CD4-positive, alpha-beta memory T cell (primary cell): Measurements from ENCODE around the gene TPM1. TPM values are rescaled to one million over a fixed set of nuclear protein-coding genes. Genes with fewer than 3 reads are reported as not detected.
A peak's percentile ranks its signal among the peaks of the same experiment; 100 is the strongest.

Experiments used
- CTCF ChIA-PET: fragments of 350-600 bp; sonication (Branson Sonifier 250); formaldehyde crosslinking; loops from one replicate; lab custom pipeline; 2021; ENCODE audit warnings: inconsistent platforms; ENCODE audit not compliant: partially characterized antibody; lab: Charles Lee
- POLR2A ChIA-PET: fragments of 350-600 bp; sonication (Branson Sonifier 250); formaldehyde crosslinking; loops from one replicate; lab custom pipeline; 2021; ENCODE audit not compliant: partially characterized antibody; lab: Charles Lee
- DNase-seq, 5 donors: peaks; one replicate each; pipeline versions ENCODE4 v3.0.0 to v3.0.0-alpha.2; 2020 to 2022; ENCODE audit warnings: mixed read lengths in 1 of 5
- H3K27ac ChIP-seq: one replicate; pipeline ENCODE4 v1.7.0; 2013; ENCODE audit warnings: low read depth, low read length
- H3K27me3 ChIP-seq: 2 replicates; pipeline ENCODE4 v1.7.0; 2013; ENCODE audit warnings: mild to moderate bottlenecking, low read length, moderate library complexity; ENCODE audit not compliant: insufficient read depth
- H3K36me3 ChIP-seq: 2 replicates; pipeline ENCODE4 v1.7.0; 2013; ENCODE audit warnings: mild to moderate bottlenecking, low read length, moderate library complexity; ENCODE audit not compliant: insufficient read depth
- H3K4me1 ChIP-seq: 2 replicates; pipeline ENCODE4 v1.7.0; 2013; ENCODE audit warnings: mild to moderate bottlenecking, low read length, moderate library complexity; ENCODE audit not compliant: insufficient read depth
- H3K4me3 ChIP-seq, 2 donors: one replicate each; pipeline ENCODE4 v1.7.0; 2013; ENCODE audit warnings: low read length in 2 of 2, mild to moderate bottlenecking in 1 of 2
- H3K9me3 ChIP-seq, 2 donors: one replicate each; pipeline ENCODE4 v1.7.0; 2013; ENCODE audit warnings: low read length in 2 of 2, control low read depth in 1 of 2; ENCODE audit not compliant: control insufficient read depth in 1 of 2
- H3K27ac Mint-ChIP-seq, 7 donors: one replicate each; pipeline ENCODE4 v1.8.0; 2020 to 2021; ENCODE audit warnings: mixed read lengths in 7 of 7, mild to moderate bottlenecking in 6 of 7, inconsistent platforms in 3 of 7, moderate library complexity in 3 of 7
- H3K27me3 Mint-ChIP-seq, 2 donors: one replicate each; pipeline ENCODE4 v1.8.0; 2020 to 2021; ENCODE audit warnings: mixed read lengths in 2 of 2
- H3K36me3 Mint-ChIP-seq, 2 donors: one replicate each; pipeline ENCODE4 v1.8.0; 2020 to 2021; ENCODE audit warnings: mixed read lengths in 2 of 2, inconsistent platforms in 1 of 2, mild to moderate bottlenecking in 1 of 2
- H3K4me1 Mint-ChIP-seq, 4 donors: one replicate each; pipeline ENCODE4 v1.8.0; 2020 to 2021; ENCODE audit warnings: mixed read lengths in 4 of 4, mild to moderate bottlenecking in 1 of 4
- H3K4me3 Mint-ChIP-seq, 8 donors: one replicate each; pipeline ENCODE4 v1.8.0; 2020 to 2021; ENCODE audit warnings: mixed read lengths in 8 of 8, mild to moderate bottlenecking in 7 of 8, moderate library complexity in 6 of 8, inconsistent platforms in 3 of 8
- H3K9me3 Mint-ChIP-seq, 8 donors: one replicate each; pipeline ENCODE4 v1.8.0; 2020 to 2021; ENCODE audit warnings: mixed read lengths in 8 of 8, mild to moderate bottlenecking in 5 of 8, inconsistent platforms in 3 of 8, moderate library complexity in 1 of 8
- intact Hi-C: fragments of 100-400 bp; cut with micrococcal nuclease; formaldehyde crosslinking; loops from one replicate; pipeline ENCODE4 v1.15.1; 2023
- polyA plus RNA-seq, 2 donors: library from polyadenylated mRNA; unstranded; fragments of 300-500 nt; fragmentation: Illumina TruSeq; gene quantifications; one replicate each; pipeline ENCODE4 v1.2.3, GENCODE V29; 2021
- total RNA-seq, 2 experiments: library from RNA; stranded (reverse); gene quantifications; one replicate each; pipeline ENCODE4 v1.2.3, GENCODE V29; 2021

Gene TPM1
- total and polyA plus RNA-seq, 4 experiments from 2014 or later = 8.5 to 29.4 (median 18.4) TPM

GRCh38 chr15:63019511-63020109 lies 22.9 kb upstream of the TPM1 start:
- H3K4me1 ChIP-seq = no peaks in the 10 kb centered on the region
- no peaks in the 10 kb centered on the region for H3K27me3 ChIP-seq
- no peaks in the 10 kb centered on the region for H3K9me3 ChIP-seq
- no peak overlapping the region for H3K27ac ChIP-seq
- peaks cover 0 to 6% of the 10 kb centered on the region in 2 donors for H3K27me3 Mint-ChIP-seq
- no peaks in the 10 kb centered on the region for H3K36me3 ChIP-seq
- POLR2A ChIA-PET = no interaction called here
- no peaks in the 10 kb centered on the region for H3K4me1 Mint-ChIP-seq
- no peaks in the 10 kb centered on the region for H3K36me3 Mint-ChIP-seq
- CTCF ChIA-PET = no interaction called here
- H3K4me3 ChIP-seq = no peak overlapping the region
- no peak for DNase-seq
- H3K27ac Mint-ChIP-seq = no peak overlapping the region
- no peak overlapping the region for H3K4me3 Mint-ChIP-seq
- intact Hi-C loops = no loop called here
- H3K9me3 Mint-ChIP-seq = no peaks in the 10 kb centered on the region

DNA sequence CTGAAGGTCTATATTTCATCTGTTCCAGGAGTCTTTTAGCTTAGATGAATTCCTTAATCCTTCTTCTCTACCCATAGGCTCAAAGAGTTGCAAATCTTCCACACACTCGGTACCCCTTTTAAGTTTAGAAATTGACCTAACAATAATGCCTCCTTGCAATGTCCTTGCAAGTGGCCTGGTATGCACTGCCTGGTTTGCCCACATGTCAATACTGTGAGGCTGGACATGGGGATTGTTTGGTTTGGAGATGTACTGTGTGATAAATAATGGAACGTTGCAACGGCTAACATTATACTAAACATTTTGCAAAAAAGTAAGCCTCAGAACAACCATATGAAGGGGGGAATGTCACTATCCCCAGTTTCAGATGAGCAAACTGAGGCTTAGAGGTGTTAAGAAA lies 22.4 kb upstream of the TPM1 start:
- Mint-ChIP-seq H3K9me3 (no peaks in the 10 kb centered on the region), H3K36me3 (no peaks in the 10 kb centered on the region), H3K27me3 (peaks cover 0 to 6% of the 10 kb centered on the region in 2 donors), H3K4me3 (no peak overlapping the region), H3K27ac (no peak overlapping the region), H3K4me1 (no peaks in the 10 kb centered on the region)
- Histone ChIP-seq H3K27ac (no peak overlapping the region), H3K4me3 (no peak overlapping the region), H3K27me3 (no peaks in the 10 kb centered on the region), H3K9me3 (no peaks in the 10 kb centered on the region), H3K36me3 (no peaks in the 10 kb centered on the region), H3K4me1 (no peaks in the 10 kb centered on the region)
- no peak for DNase-seq
- POLR2A ChIA-PET = no interaction called here
- CTCF ChIA-PET = no interaction called here
- intact Hi-C loops = no loop called here

DNA sequence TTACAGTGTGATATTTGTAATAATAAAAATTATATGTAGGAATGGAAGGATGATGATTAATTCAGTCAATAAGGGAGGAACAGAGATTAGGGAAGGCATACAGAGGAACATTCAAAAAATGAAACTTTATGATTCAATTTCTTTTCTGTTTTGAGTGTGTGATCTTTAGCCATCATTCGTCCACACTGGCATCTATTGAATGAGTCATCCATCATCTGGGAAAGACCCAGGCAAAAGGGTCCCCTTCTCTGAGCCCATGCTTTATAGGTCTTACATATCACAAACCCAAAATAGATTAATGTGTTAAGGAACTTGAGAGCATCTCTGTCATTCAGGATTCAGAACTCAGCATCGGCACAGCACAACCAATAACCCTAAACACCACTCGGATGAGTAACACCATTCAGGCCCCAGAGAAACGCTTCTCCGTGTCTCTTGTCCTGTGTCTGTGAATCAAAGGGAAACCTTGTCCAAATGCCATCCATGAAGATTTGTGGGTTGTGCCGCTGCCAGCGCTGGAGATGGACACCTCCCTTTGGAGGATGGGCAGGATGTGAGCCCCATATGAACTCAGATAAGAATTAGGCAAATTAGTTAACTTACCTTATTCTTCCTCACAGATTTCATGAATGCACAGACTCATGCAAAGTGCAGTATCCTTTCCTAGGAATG lies 21.7 kb upstream of the TPM1 start:
- H3K4me3 Mint-ChIP-seq = no peak overlapping the region
- DNase-seq = no peak

DNA sequence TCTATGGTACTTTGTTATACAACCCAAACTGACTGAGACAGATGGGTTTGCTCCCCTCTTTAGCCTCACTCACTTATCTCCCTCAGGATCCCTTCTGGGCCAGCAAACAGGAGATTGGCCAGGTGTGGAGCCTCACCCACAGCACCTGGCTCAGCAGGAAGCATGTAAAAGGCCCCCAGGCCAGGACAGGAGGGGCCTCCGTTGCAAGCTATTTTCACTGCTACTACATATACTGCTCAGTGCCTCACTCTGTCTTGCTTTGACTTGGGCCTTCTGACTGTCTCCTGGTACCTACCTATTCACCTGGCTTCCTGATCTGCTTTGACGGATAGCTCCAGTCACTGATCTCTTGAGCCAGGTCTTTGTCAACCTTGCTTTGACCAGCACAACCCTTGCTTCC lies 20.4 kb upstream of the TPM1 start:
- Mint-ChIP-seq H3K27ac (peak overlapping the region in 1 of 7 donors; percentile 7), H3K36me3 (no peaks in the 10 kb centered on the region), H3K4me1 (no peaks in the 10 kb centered on the region), H3K9me3 (no peaks in the 10 kb centered on the region), H3K27me3 (peaks cover 4 to 6% of the 10 kb centered on the region in 2 donors), H3K4me3 (no peak overlapping the region)
- Histone ChIP-seq H3K4me3 (no peak overlapping the region), H3K27ac (no peak overlapping the region), H3K27me3 (no peaks in the 10 kb centered on the region), H3K9me3 (no peaks in the 10 kb centered on the region), H3K36me3 (no peaks in the 10 kb centered on the region), H3K4me1 (no peaks in the 10 kb centered on the region)
- CTCF ChIA-PET = no interaction called here
- DNase-seq = no peak
- POLR2A ChIA-PET = no interaction called here
- intact Hi-C loops = no loop called here

More for the DNA sequence above, 21.7 kb upstream of the TPM1 start:
- CTCF ChIA-PET = no interaction called here
- no peaks in the 10 kb centered on the region for H3K9me3 ChIP-seq
- H3K36me3 ChIP-seq = no peaks in the 10 kb centered on the region
- POLR2A ChIA-PET = no interaction called here
- no peak overlapping the region for H3K4me3 ChIP-seq
- Mint-ChIP-seq H3K36me3 (no peaks in the 10 kb centered on the region), H3K27me3 (peaks cover under 1 to 6% of the 10 kb centered on the region in 2 donors), H3K9me3 (no peaks in the 10 kb centered on the region), H3K27ac (no peak overlapping the region), H3K4me1 (no peaks in the 10 kb centered on the region)
- intact Hi-C loops = no loop called here
- H3K4me1 ChIP-seq = no peaks in the 10 kb centered on the region
- no peak overlapping the region for H3K27ac ChIP-seq
- no peaks in the 10 kb centered on the region for H3K27me3 ChIP-seq

DNA sequence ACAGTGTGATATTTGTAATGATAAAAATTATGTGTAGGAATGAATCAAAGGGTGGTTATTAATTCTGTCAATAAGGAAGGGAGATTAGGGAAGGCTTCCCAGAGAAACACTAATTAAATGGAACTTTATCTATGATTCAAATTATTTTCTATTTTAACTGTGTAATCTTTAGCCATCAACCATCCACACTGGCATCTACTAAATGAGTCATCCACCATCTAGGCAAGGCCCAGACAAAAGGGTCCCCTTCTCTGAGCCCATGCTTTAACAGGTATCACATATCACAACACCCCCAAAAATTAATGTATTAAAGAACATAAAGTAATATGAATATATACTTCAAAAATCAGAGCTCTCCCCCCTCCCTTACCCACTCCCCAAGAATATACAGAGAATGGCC lies 19.9 kb upstream of the TPM1 start:
- no peak for DNase-seq
- Histone ChIP-seq H3K9me3 (no peaks in the 10 kb centered on the region), H3K27ac (no peak overlapping the region), H3K4me1 (no peaks in the 10 kb centered on the region), H3K27me3 (no peaks in the 10 kb centered on the region), H3K36me3 (no peaks in the 10 kb centered on the region), H3K4me3 (no peak overlapping the region)
- Mint-ChIP-seq H3K4me1 (no peaks in the 10 kb centered on the region), H3K4me3 (no peak overlapping the region), H3K9me3 (no peaks in the 10 kb centered on the region), H3K27ac (no peak overlapping the region), H3K36me3 (no peaks in the 10 kb centered on the region), H3K27me3 (peaks cover 4 to 6% of the 10 kb centered on the region in 2 donors)
- intact Hi-C loops = no loop called here
- ChIA-PET POLR2A (no interaction called here), CTCF (no interaction called here)

DNA sequence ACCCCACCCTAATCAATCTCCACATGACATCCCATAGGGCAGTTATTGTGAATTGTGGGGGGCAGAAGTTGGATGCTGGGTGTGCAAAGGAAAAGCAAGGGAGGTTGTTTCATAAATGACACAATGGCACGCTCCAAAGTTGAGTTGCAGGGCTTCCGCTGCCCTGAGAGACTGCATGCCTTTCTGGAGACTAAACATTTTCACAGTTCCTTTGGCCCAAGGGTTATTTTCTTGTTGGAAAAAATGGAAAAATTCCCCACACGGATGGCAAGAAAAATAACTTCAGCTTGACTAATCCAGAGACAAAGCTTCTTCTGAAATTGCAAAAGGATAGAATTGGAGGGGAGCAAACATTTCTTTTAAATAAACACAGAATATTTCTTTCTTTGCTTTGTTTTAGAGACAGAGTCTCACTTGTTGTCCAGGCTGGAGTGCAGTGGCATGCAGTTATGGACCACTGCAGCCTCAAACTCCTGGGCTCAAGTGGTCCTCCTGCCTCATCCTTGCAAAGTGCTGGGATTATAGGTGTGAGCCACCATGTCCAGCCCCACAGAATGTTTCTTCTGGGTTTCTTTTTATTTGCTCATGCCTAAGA lies 19.1 kb upstream of the TPM1 start:
- intact Hi-C loops = no loop called here
- no peak for DNase-seq
- H3K4me3 ChIP-seq = no peak overlapping the region

GRCh38 chr15:63025460-63025859 lies 17.1 kb upstream of the TPM1 start:
- Histone ChIP-seq H3K4me3 (no peak overlapping the region), H3K9me3 (no peaks in the 10 kb centered on the region), H3K27me3 (peaks cover 5% of the 10 kb centered on the region), H3K36me3 (no peaks in the 10 kb centered on the region), H3K27ac (no peak overlapping the region), H3K4me1 (no peaks in the 10 kb centered on the region)
- DNase-seq = no peak
- Mint-ChIP-seq H3K4me1 (no peaks in the 10 kb centered on the region), H3K36me3 (no peaks in the 10 kb centered on the region), H3K4me3 (no peak overlapping the region), H3K9me3 (no peaks in the 10 kb centered on the region), H3K27me3 (peaks cover 12 to 23% of the 10 kb centered on the region in 2 donors), H3K27ac (no peak overlapping the region)
- POLR2A ChIA-PET = no interaction called here
- CTCF ChIA-PET = no interaction called here
- intact Hi-C loops = no loop called here

More for the DNA sequence above, 19.1 kb upstream of the TPM1 start:
- Mint-ChIP-seq H3K27ac (no peak overlapping the region), H3K4me3 (no peak overlapping the region), H3K36me3 (no peaks in the 10 kb centered on the region), H3K9me3 (no peaks in the 10 kb centered on the region), H3K27me3 (peaks cover 4 to 8% of the 10 kb centered on the region in 2 donors), H3K4me1 (no peaks in the 10 kb centered on the region)
- no peaks in the 10 kb centered on the region for H3K36me3 ChIP-seq
- no peaks in the 10 kb centered on the region for H3K4me1 ChIP-seq
- no peaks in the 10 kb centered on the region for H3K9me3 ChIP-seq
- H3K27me3 ChIP-seq = no peaks in the 10 kb centered on the region
- H3K27ac ChIP-seq = no peak overlapping the region
- CTCF ChIA-PET = no interaction called here
- POLR2A ChIA-PET = no interaction called here
